K562 (cell line): ENCODE results near the gene IRX1.

Experiments
- GTF2F1 ChIP-seq: IDR thresholded peaks from 2 replicates; pipeline ENCODE4 v1.6.1; 2011; ENCODE audit warnings: low read depth, low read length, improper control_type of control experiment
- TCFL5 ChIP-seq: fragments of 250-450 bp; sonication (Bioruptor Pico); conservative IDR thresholded peaks from 2 replicates; pipeline ENCODE4 v1.6.1; 2021; ENCODE audit warnings: mild to moderate bottlenecking, moderate library complexity, matching md5 sums
- TF ChIP-seq, protein P1 (sequence below), 3 experiments: fragments of 200-800 bp in 1 of 3; fragments of 250-450 bp in 1 of 3; fragments of 450-650 bp in 1 of 3; sonication (Bioruptor Pico) in 1 of 3; sonication (Bioruptor generic) in 1 of 3; formaldehyde crosslinking in 1 of 3; IDR thresholded peaks; 2 replicates each; pipeline versions ENCODE4 v1.6.1 to v1.8.0; 2016 to 2022; ENCODE audit warnings: mild to moderate bottlenecking in 2 of 3, missing genetic modification characterization in 2 of 3, missing compliant biosample characterization in 1 of 3, moderate library complexity in 1 of 3
- TF ChIP-seq, protein P2 (sequence below), 2 experiments: fragments of 450-650 bp in 1 of 2; sonication (generic) in 1 of 2; formaldehyde crosslinking in 1 of 2; IDR thresholded peaks in 1 of 2; conservative IDR thresholded peaks in 1 of 2; 2 replicates each; pipeline versions ENCODE4 v1.6.1 to v1.8.1; 2016 to 2023; ENCODE audit warnings: mild to moderate bottlenecking in 2 of 2, moderate library complexity in 2 of 2, inconsistent platforms in 1 of 2, missing genetic modification reagents in 1 of 2

DNA sequence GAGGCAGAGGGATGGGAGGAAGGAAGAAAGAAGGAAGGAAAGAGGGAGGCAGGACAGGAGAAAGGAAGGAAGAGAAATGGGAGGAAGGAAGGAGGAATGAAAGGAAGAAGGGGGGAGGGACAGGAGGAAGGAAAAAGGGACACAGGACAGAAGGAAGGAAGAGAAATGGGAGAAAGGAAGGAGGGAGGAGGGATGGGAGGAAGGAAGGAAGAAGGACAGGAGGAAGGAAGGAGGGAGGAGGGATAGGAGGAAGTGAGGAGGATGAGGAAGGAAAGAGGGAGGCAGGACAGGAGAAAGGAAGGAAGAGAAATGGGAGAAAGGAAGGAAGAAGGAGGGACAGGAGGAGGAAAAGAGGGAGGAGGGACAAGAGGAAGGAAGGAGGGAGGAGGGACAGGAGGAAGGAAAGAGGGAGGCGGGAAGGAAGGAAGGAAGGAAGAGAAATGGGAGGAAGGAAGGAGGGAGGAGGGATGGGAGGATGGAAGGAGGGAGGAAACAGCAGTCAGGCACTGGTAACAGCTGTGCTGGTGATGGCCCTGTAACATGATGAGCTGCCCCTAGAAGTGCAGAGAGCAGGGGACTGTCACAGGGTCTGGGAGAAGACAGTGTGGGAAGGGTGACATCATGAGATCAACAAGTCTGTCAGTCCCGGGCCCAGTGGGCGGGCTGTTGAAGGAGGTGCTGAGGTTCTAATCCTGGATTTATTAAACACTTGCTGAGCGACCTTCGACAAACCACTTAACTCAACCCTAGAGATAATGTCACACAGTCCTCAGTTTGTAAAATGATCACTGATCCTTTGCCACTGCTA, 10.7 kb upstream of the IRX1 start:
- TF ChIP-seq, protein P1, sequence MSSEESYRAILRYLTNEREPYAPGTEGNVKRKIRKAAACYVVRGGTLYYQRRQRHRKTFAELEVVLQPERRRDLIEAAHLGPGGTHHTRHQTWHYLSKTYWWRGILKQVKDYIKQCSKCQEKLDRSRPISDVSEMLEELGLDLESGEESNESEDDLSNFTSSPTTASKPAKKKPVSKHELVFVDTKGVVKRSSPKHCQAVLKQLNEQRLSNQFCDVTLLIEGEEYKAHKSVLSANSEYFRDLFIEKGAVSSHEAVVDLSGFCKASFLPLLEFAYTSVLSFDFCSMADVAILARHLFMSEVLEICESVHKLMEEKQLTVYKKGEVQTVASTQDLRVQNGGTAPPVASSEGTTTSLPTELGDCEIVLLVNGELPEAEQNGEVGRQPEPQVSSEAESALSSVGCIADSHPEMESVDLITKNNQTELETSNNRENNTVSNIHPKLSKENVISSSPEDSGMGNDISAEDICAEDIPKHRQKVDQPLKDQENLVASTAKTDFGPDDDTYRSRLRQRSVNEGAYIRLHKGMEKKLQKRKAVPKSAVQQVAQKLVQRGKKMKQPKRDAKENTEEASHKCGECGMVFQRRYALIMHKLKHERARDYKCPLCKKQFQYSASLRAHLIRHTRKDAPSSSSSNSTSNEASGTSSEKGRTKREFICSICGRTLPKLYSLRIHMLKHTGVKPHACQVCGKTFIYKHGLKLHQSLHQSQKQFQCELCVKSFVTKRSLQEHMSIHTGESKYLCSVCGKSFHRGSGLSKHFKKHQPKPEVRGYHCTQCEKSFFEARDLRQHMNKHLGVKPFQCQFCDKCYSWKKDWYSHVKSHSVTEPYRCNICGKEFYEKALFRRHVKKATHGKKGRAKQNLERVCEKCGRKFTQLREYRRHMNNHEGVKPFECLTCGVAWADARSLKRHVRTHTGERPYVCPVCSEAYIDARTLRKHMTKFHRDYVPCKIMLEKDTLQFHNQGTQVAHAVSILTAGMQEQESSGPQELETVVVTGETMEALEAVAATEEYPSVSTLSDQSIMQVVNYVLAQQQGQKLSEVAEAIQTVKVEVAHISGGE (CRISPR knock-in tag; IDR thresholded peaks at IDR 0.05) = no peak
- TF ChIP-seq TCFL5 (CRISPR knock-in tag) = no peak
- TF ChIP-seq, protein P2, sequence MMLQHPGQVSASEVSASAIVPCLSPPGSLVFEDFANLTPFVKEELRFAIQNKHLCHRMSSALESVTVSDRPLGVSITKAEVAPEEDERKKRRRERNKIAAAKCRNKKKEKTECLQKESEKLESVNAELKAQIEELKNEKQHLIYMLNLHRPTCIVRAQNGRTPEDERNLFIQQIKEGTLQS (IDR thresholded peaks at IDR 0.05) = no peak
- TF ChIP-seq, protein P2 (CRISPR knock-in tag; conservative IDR thresholded peaks at IDR 0.05) = no peak
- TF ChIP-seq GTF2F1 = no peak
